Right renal cortex interstitium (tissue), 3 donors: ENCODE measurements around the gene DHDDS. TPM values are rescaled to one million over a fixed set of nuclear protein-coding genes. Genes with fewer than 3 reads are reported as not detected.
"Not testable (repeated sequence)": the region's sequence is repeated elsewhere in the genome, so short reads cannot be mapped to it uniquely, and the experiment has no call there.

ENCODE experiments used
- DNase-seq, 3 donors: peaks; one replicate each; pipeline ENCODE4 v3.0.0-alpha.2; 2013; ENCODE audit warnings: low read depth in 3 of 3, low spot score in 2 of 3
- polyA plus RNA-seq, 3 donors: library from polyadenylated mRNA; unstranded; fragments of 120-200 nt; gene quantifications; one replicate each; pipeline ENCODE4 v1.2.1, GENCODE V29; 2013; ENCODE audit not compliant: insufficient read length in 3 of 3

Gene DHDDS
- polyA plus RNA-seq, 3 donors, result 32.4 to 37.1 (median 36.1) TPM

DNA sequence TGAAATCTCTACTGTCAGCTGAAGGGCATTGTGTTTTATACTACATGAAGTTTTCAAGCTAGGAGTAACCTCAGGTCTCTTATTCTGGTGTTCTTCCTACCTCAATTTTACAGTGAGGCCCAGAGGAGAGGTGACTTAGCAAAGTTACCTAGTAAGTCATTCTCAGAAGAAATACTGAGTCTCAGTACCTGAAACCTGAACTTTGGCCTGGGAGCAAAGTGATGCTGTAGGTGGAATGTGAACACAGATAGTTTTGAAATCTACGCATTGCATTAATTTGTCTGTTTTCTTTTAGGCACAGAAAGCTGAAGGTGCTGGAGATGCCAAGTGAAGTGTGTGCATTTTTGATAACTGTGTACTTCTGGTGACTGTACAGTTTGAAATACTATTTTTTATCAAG, 42.7 kb downstream of the DHDDS start:
- no peak for DNase-seq

DNA sequence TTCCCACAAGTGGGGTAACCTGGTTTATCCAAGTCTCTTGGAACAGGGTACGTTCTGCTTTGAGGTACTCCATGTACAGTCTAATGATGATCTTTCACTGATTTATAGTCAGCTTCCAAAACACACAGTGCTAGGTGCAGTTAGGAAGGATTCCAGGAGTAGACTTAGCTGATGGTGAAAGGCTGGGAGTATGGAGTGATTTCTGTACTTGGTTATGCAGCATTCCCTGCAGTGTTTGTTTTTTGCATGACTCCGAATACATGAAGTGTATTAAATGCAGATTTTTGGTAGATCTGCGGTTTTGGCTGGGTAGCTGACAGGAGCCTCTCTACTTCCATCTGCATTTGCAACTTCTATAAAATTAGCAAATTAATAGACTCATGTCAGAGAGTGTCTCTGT, 43.9 kb downstream of the DHDDS start:
- no peak for DNase-seq

DNA sequence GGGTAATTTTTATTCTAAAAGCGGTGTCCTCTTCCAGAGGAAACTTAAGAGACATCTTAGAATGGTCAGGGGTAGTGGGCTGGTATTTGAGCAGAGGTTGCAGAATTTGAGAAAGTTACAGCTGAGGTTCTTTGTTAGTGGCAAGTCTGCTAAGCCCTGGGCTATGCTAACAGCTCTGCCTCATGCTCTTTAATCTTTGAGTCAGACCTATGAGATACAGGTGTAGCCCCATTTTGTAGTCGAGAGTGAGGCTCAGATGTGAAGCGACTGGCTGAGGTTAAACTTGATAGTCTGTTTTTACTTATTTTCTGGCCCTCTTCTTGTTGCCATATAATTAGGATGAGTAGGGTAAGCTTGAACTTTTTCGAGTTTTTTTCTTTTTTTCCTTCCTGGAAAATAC, 44.8 kb downstream of the DHDDS start:
- no peak for DNase-seq

DNA sequence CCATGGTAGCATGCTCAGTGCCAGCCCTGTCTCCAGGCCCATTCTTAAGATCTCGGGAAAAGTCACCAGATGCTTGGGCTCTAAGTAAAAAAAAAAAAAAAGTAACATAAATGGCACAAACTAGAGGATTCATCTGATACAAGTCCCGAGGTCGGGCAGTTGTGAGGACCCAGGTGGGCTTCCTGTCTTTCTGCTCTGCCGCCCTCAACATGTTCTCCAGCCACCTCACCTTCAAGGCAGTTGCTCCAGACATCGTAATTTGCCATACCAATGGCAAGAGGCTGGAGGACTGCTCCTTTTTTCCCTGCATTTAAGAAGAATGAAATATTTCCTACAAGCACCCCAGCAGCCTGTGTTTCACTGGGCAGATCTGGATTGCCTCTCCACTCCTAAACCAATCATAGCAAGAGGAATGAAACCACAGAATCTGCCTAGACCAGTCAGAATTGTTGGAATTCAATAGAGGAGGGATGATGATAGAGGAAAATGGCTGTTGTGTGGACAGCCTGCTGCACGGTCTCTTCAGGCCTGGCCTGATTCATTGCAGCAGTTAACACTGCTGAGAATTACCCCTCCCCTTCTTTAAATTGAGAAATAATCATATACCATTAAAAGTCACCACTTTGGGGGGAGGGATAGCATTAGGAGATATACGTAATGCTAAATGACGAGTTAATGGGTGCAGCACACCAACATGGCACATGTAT, 45.5 kb downstream of the DHDDS start:
- no peak for DNase-seq

DNA sequence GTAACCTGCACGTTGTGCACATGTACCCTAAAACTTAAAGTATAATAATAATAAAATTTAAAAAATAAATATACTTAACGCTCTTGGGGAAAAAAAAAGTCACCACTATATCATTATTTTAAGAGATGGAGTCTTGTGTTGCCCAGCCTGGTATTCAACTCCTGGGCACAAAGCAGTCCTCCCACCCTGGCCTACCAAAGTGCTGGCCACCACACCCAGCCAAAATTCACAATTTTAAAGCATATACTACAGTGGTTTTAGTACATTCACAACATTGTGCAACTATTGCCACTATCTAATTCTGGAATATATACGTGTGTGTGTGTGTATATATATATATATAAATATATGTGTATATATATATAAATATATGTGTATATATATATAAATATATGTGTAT, 46.0 kb downstream of the DHDDS start:
- DNase-seq, result no peak

DNA sequence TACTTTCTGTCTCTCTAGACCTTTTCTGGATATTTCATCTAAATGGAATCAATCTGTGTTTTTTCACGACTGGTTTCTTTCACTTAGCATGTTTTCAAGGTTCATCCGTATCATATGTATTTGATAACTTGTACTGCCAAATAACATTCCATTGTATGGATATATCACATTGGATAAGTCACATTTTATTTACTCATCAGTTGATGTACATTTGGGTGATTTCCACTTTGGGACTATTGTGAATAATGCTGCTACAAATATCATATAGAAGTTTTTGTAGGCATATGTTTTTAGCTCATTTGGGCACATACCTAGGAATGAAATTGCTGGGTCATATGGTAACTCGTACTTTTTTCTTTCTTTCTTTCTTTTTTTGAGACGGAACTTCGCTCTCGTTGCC, 46.9 kb downstream of the DHDDS start:
- no peak for DNase-seq

DNA sequence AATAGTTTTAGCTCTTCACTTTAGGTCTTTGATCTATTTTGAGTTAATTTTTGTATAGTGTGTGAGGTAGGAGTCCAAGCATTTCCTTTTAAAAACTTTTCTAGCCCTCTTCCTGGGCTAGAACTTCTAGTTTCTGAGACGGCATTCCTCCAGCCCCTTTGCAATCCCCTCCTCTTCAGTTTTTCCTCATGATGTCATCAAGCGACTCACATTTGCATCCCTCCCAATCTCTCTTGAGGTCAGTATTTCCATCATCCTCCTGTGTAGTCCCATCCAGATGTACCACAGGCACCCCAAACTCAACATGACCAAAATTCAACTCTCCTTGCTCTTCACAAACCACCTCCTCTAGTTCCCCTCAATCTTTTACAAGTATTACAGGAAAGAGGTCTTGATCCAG, 50.8 kb downstream of the DHDDS start:
- DNase-seq, result no peak

DNA sequence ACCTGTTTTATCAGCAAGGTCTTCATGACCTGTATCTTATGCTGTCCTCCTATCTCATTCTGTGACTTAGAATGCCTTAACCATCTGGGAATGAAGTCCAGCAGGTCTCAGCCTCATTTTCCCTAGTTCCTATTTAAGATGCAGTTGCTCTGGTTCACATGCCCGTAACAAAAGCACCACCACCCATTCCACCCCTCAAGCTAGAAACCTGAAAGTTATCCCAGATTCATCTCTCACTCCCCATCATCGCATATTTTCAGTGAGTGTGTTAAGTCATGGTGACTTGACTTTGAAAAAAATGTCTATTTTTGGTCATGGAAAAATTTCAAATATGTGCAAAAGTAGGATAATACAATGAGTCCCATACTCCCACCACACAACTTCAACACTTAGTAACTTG, 51.9 kb downstream of the DHDDS start:
- no peak for DNase-seq

DNA sequence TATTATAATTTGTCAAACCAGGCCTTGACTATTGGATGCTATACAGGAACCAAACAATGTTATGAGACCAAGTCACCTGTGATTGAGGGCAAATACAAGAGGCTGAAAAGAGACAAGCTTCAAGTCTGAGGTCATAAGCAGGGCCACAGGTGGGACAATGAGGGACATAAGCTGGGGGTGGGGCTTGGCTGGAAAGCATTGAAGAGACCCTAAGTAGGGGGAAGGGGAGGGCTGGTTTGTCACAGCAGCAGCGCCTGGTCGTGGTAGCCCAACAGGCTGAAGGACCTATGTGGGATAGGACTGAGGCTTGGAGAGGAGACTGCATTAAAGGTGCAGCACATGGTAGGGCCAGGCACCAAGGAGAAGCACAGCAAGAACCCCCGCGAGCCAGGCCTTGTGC, 58.0 kb downstream of the DHDDS start:
- DNase-seq, result no peak

DNA sequence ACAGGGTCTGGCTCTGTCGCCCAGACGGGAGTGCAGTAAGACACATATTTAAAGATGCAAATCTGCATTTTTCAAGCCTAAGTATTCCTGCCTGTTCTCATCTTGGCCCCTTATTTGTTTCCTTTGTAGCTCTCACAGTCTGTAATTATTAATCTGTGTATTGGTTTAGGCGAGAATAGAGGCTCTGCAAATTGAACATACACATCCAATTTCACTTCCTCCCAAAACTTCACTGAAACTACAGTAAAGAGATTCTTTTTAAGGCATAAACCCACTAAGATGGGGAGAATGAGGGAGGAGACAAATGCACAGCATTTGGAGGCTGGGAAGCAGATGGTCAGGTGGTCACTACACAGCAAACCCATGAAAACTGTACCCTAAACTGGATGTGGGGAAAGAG, 61.1 kb downstream of the DHDDS start:
- no peak for DNase-seq

DNA sequence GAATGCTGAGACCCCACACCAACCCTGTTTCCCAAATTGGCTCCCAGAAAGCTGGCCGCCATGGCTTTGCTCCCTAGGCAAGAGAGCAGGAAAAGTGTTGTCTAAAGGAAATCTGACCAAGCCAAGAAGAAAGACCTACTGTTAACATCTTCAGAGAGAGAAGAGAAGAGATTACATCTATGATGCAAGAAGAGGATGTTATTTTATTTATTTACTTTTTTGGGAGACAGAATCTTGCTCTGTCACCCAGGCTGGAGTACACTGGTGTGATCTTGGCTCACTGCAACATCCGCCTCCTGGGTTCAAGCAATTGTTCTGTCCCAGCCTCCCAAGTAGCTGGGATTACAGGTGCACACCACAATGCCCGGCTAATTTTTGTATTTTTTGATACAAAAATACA, 61.8 kb downstream of the DHDDS start:
- no peak for DNase-seq

DNA sequence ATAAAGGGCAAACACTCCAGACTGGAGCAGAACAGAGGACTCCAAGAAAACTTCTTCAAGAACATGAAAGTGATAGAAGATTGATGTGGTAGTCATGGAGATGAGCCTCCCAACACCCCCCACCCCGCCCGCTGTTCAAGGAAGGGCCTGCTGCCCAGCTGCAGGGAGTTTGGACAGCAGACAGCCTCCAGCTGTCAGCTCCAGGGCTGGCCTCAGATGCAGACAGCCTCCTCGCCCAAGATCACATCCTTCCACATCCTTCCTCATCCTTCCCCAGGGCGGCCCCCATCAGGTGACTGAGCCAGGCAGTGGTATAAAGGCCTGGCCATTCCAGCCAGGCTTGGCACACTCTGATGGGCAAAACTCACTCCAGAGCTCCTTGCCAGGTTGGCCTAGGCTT, 64.7 kb downstream of the DHDDS start:
- peak in 1 of 3 donors; percentile 45 for DNase-seq

DNA sequence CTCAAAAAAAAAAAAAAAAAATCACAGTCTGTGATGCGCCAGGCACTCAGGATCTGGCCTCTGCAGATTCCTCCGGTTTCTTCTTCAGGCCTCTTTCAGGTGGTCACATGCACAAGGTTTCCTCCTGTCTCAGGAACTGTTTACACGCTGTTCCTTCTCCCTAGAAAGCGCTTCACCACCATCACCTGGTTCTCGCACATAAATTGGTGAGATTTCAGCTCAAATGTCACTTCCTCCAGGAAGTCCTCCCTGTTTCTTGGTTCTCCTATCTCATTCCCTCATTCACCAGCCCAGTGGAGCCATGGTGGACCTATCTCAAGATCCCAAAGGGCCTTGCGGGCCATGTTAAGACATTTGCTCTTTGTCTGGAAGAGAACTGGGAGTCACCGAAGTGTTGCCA, 66.8 kb downstream of the DHDDS start:
- DNase-seq, result no peak

DNA sequence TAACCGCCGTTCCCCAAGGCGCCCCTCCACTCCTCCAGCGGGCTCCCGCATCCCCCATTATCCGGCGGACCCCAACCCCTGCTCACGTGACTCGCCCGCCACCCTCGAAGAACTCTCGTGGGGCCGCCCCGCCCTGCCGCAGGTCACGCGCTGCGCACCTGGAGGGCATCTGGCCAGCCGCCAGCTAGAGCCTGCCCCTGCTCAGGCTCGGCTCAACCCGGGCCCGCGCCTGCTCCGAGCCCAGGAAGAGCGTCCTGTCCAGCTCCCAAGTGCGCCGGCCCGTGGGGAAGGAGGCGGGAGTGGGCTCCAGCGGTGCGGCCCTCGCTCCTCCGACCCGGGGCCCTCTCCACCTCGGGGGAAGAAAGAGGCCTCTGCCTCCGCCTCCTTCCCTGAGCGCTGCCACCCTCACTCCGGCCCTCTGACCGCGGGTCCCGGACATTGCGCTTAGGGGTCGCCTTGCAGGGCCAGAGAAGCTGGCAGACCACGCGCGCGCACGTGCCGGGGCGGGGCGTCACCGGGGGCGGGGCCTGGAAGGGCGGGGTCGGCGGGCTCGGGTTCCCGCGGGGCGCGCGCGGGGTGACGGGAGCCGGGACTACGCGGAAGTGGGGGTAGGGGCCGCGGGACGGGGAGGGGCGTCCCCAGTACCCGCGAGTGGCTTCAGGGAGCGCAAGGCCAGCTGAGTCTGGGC, 68.5 kb downstream of the DHDDS start:
- peak in 2 of 3 donors; percentile 72 to 76 for DNase-seq

DNA sequence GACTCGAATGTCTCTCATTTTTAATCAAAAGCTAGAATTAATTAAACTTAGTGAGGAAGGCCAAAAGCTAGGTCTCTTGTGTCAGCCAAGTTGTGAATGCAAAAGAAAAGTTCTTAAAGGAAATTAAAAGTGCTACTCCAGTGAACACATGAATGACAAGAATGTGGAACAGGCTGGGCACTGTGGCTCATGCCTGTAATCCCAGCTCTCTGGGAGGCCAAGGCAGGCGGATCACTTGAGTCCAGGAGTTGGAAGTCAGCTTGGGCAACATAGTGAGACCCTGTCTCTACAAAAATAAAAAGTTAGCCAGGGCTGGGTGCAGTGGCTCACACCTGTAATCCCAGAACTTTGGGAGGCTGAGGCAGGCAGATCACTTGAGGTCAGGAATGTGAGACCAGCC, 78.6 kb downstream of the DHDDS start:
- not testable (repeated sequence) for DNase-seq

DNA sequence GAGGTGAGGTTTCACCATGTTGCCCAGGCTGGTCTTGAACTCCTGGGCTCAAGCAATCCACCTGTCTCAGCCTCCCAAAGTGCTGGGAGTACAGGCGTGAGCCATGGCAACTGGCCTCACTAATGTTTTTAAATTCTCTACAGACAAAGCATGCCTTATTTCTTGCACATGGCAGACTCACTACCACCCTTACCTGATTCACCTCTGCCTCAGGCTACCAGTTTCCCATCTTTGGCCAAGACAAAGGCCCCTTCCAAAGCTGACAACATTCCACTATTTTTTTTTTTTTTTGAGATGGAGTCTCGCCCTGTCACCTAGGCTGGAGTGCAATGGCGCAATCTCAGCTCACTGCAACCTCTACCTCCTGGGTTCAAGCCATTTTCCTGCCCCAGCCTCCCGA, 83.7 kb downstream of the DHDDS start:
- DNase-seq, result not testable (repeated sequence)

DNA sequence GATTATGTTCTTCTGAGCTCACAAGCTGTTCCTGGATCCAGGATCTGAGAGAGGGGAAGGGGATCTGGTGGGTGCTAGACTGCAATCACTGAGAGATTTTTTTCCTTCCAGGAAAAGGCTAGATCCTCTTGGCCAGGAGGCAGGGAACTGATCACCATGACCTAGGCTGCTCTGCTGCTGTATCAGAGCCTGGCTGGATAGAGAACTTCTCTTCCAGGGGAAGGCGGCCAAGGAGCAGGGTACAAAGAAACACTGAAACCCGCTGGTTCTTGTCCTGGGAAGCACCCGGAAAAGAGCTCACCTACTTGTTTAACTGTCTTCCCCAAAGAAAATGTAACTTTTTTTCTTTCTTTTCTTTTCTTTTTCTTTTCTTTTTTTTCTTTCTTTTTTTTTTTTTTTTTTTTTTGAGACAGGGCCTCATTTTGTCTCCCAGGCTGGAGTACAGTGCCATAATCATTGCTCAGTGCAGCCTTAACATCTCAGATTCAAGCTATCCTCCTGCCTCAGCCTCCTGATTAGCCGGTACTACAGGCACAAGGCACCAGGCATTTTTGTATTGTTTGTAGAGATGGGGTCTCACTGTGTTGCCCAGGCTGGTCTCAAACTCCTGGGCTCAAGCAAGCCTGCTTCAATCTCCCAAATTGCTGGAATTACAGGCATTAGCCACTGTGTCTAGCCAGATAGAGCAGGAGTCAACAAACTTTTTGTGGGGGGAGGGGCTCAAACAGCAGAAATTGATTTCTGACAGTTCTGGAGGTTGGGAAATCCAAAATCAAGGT, 85.1 kb downstream of the DHDDS start:
- no peak for DNase-seq

DNA sequence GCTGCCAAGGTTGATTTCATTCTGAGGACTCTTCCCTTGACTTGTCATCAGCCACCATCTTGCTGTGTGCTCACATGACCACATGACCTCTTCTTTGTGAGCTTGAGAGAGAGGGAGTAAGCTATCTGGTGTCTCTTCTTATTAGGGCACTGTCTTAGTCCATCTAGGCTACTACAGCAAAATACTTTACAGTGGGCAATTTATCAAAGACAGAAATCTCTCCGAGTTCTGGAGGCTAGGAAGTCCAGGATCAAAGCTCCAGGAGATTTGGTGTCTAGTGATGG, 85.6 kb downstream of the DHDDS start:
- no peak for DNase-seq

DNA sequence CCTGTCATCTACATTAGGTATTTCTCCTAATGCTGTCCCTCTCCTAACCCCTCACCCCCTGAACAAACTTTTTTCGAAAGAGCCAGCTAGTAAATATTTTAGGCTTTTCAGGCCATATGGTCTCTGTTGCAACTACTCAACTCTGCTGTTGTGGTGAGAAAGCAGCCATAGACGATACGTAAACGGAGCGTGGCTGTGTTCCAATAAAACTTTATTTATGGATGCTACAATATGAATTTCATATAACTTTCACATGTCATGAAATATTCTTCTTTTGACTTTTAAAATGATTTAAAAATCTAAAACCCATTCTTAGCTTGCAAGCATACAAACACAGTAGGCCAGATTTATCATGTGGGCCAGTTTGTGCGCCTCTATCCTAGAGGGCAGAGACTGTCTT, 86.2 kb downstream of the DHDDS start:
- no peak for DNase-seq

DNA sequence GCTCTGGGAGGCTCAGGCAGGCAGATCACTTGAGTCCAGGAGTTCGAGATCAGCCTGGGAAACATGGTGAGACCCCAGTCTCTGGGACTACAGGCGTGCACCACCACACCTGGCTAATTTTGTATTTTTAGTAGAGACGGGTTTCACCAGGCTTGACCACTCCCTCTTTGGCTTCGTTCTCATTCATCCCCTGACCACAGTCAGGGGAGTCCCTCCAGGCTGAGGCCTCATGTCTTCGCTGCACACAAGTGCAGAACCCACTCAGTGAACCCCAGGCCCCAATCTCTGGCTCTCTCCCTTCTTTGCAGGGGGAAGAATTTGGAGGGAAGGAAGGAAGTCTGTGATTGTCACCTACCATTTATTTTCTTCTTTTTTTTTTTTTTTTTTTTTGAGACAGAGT, 88.2 kb downstream of the DHDDS start:
- no peak for DNase-seq
